HCT116 (cell line): ENCODE data around the gene ARHGEF17. TPM values are rescaled to one million over a fixed set of nuclear protein-coding genes. Genes with fewer than 3 reads are reported as not detected.

ENCODE experiments used
- ATAC-seq: fragments of 200-7000 bp; cut with Tn5 transposase; 2 replicates; pipeline ENCODE4 v1.9.1; 2020; ENCODE audit warnings: mild to moderate bottlenecking, moderate library complexity
- BruUV-seq: library from RNA; stranded (reverse); fragments of 400-500 nt; replicated peaks from 2 replicates; lab custom pipeline; 2021; lab: Mats Ljungman, UMichigan
- CTCF ChIA-PET: fragments of 300-600 bp; sonication (Branson Sonifier 250); formaldehyde crosslinking; loops from one replicate; lab custom pipeline; 2021; ENCODE audit warnings: antibody characterized with exemption; lab: Charles Lee
- POLR2A ChIA-PET: fragments of 300-600, 350-600 bp; sonication (Branson Sonifier 250); formaldehyde crosslinking; loops from one replicate; lab custom pipeline; 2021; ENCODE audit warnings: antibody characterized with exemption; lab: Charles Lee
- RAD21 ChIA-PET, 2 experiments: fragments of 300-600 bp; sonication (Branson Sonifier 250); formaldehyde crosslinking; loops; one replicate each; lab custom pipeline; 2023; ENCODE audit warnings: low total read pairs in 2 of 2; ENCODE audit not compliant: uncharacterized antibody in 2 of 2, unreplicated experiment in 2 of 2, low non-redundant PET in 1 of 2; lab: Charles Lee
- DNase-seq: peaks from one replicate; pipeline ENCODE4 v3.0.0-alpha.2; 2010; ENCODE audit warnings: low read depth, low spot score
- H2AFZ ChIP-seq: fragments of 200-600 bp; shearing (Covaris generic), sonication (generic); 2 replicates; pipeline ENCODE4 v1.6.1; 2017; ENCODE audit warnings: low read depth, mixed run types, mixed read lengths, antibody characterized with exemption, low read length; ENCODE audit not compliant: poor library complexity, severe bottlenecking
- H3K27ac ChIP-seq: 2 replicates; pipeline ENCODE4 v1.5.1; 2012; ENCODE audit warnings: low read depth, low read length
- H3K27me3 ChIP-seq: fragments of 200-600 bp; sonication (generic); 2 replicates; pipeline ENCODE4 v1.6.1; 2016; ENCODE audit warnings: mixed run types, low read length, mixed read lengths; ENCODE audit not compliant: insufficient read depth
- H3K36me3 ChIP-seq, 2 experiments: fragments of 200-500 bp in 1 of 2; fragments of 200-600 bp in 1 of 2; sonication (Bioruptor generic) in 1 of 2; sonication (generic) in 1 of 2; 2 replicates each; pipeline versions ENCODE4 v1.5.1 to v1.6.1; 2014 to 2016; ENCODE audit warnings: low read length in 2 of 2, inconsistent platforms in 1 of 2, mixed read lengths in 1 of 2, mixed run types in 1 of 2; ENCODE audit not compliant: insufficient read depth in 2 of 2, control insufficient read depth in 1 of 2
- H3K4me1 ChIP-seq, 2 experiments: fragments of 200-600 bp in 1 of 2; sonication (generic) in 1 of 2; 2 replicates each; pipeline versions ENCODE4 v1.5.1 to v1.6.1; 2012 to 2017; ENCODE audit warnings: low read length in 2 of 2, inconsistent platforms in 1 of 2, mild to moderate bottlenecking in 1 of 2, mixed read lengths in 1 of 2, mixed run types in 1 of 2, moderate library complexity in 1 of 2; ENCODE audit not compliant: insufficient read depth in 2 of 2, control insufficient read depth in 1 of 2
- H3K4me2 ChIP-seq: fragments of 200-600 bp; sonication (generic); 2 replicates; pipeline ENCODE4 v1.6.1; 2017; ENCODE audit warnings: mixed run types, low read length, mixed read lengths
- H3K4me3 ChIP-seq, 2 experiments: fragments of 200-600 bp in 1 of 2; sonication (generic) in 1 of 2; replicated peaks in 1 of 2; 2 replicates each; pipeline ENCODE4 v1.5.1; 2011 to 2016; ENCODE audit warnings: low read length in 2 of 2, control low read depth in 1 of 2, low read depth in 1 of 2, mild to moderate bottlenecking in 1 of 2, mixed read lengths in 1 of 2, mixed run types in 1 of 2
- H3K79me2 ChIP-seq: fragments of 200-600 bp; sonication (generic); 2 replicates; pipeline ENCODE4 v1.6.1; 2017; ENCODE audit warnings: mild to moderate bottlenecking, mixed run types, low read length, moderate library complexity, mixed read lengths; ENCODE audit not compliant: insufficient read depth
- H3K9ac ChIP-seq: fragments of 200-600 bp; sonication (generic); 2 replicates; pipeline ENCODE4 v1.6.1; 2016; ENCODE audit warnings: low read length, mixed read lengths
- H3K9me2 ChIP-seq: fragments of 200-600 bp; sonication (generic), shearing (Covaris generic); 2 replicates; pipeline ENCODE4 v1.6.1; 2017; ENCODE audit warnings: mixed run types, mild to moderate bottlenecking, moderate library complexity; ENCODE audit not compliant: insufficient read depth
- H3K9me3 ChIP-seq, 2 experiments: fragments of 200-500 bp in 1 of 2; fragments of 200-600 bp in 1 of 2; sonication (Bioruptor generic) in 1 of 2; sonication (generic) in 1 of 2; 2 replicates each; pipeline ENCODE4 v1.6.1; 2014 to 2017; ENCODE audit warnings: low read length in 2 of 2, mixed read lengths in 2 of 2, inconsistent platforms in 1 of 2, low read depth in 1 of 2, mild to moderate bottlenecking in 1 of 2, mixed run types in 1 of 2, moderate library complexity in 1 of 2; ENCODE audit not compliant: control insufficient read depth in 1 of 2, insufficient read depth in 1 of 2
- H4K20me1 ChIP-seq: fragments of 200-600 bp; sonication (generic), shearing (Covaris generic); 2 replicates; pipeline ENCODE4 v1.6.1; 2017; ENCODE audit warnings: mixed run types, mild to moderate bottlenecking, moderate library complexity; ENCODE audit not compliant: insufficient read depth
- ATF3 ChIP-seq: IDR thresholded peaks from 2 replicates; pipeline ENCODE4 v1.6.1; 2012
- CBX3 ChIP-seq: IDR thresholded peaks from 2 replicates; pipeline ENCODE4 v1.6.1; 2012; ENCODE audit warnings: low read depth
- CEBPB ChIP-seq: IDR thresholded peaks from 2 replicates; pipeline ENCODE4 v1.6.1; 2012; ENCODE audit warnings: low read depth
- CTCF ChIP-seq, 3 experiments: fragments of 200-600 bp in 1 of 3; sonication (generic) in 1 of 3; IDR thresholded peaks in 2 of 3; conservative IDR thresholded peaks in 1 of 3; 2 replicates each; pipeline ENCODE4 v1.5.1; 2012 to 2017; ENCODE audit warnings: low read depth in 2 of 3, low read length in 2 of 3, antibody characterized with exemption in 1 of 3, borderline replicate concordance in 1 of 3, control low read depth in 1 of 3, mild to moderate bottlenecking in 1 of 3, mixed read lengths in 1 of 3, mixed run types in 1 of 3, moderate library complexity in 1 of 3; ENCODE audit not compliant: insufficient read depth in 1 of 3
- EGR1 ChIP-seq: IDR thresholded peaks from 2 replicates; pipeline ENCODE4 v1.6.1; 2012; ENCODE audit warnings: low read depth
- ELF1 ChIP-seq: IDR thresholded peaks from 2 replicates; pipeline ENCODE4 v1.6.1; 2012; ENCODE audit warnings: low read depth, borderline replicate concordance
- EZH2phosphoT487 ChIP-seq: fragments of 200-600 bp; IDR thresholded peaks from 2 replicates; pipeline ENCODE4 v1.6.1; 2018; ENCODE audit warnings: antibody characterized with exemption, borderline replicate concordance
- FOSL1 ChIP-seq: IDR thresholded peaks from 2 replicates; pipeline ENCODE4 v1.6.1; 2012; ENCODE audit warnings: low read depth
- JUND ChIP-seq: IDR thresholded peaks from 2 replicates; pipeline ENCODE4 v1.6.1; 2012
- MAX ChIP-seq: IDR thresholded peaks from 2 replicates; pipeline ENCODE4 v1.6.1; 2012
- POLR2A ChIP-seq: IDR thresholded peaks from 2 replicates; pipeline ENCODE4 v1.7.0; 2011; ENCODE audit warnings: borderline replicate concordance; ENCODE audit not compliant: insufficient read depth, insufficient read length; ENCODE audit errors: extremely low read depth
- POLR2AphosphoS5 ChIP-seq: IDR thresholded peaks from 2 replicates; pipeline ENCODE4 v1.6.1; 2011; ENCODE audit warnings: mild to moderate bottlenecking, low read depth, low read length, moderate library complexity
- RAD21 ChIP-seq: IDR thresholded peaks from 2 replicates; pipeline ENCODE4 v1.6.1; 2012; ENCODE audit warnings: low read depth, mild to moderate bottlenecking
- SIN3A ChIP-seq: IDR thresholded peaks from 2 replicates; pipeline ENCODE4 v1.6.1; 2012; ENCODE audit warnings: low read depth
- SP1 ChIP-seq: IDR thresholded peaks from 2 replicates; pipeline ENCODE4 v1.6.1; 2012; ENCODE audit warnings: low read depth
- TCF7L2 ChIP-seq: IDR thresholded peaks from 2 replicates; pipeline ENCODE4 v1.7.0; 2011; ENCODE audit warnings: borderline replicate concordance, inconsistent platforms; ENCODE audit not compliant: insufficient read depth, insufficient read length; ENCODE audit errors: extremely low read depth
- YY1 ChIP-seq: IDR thresholded peaks from 2 replicates; pipeline ENCODE4 v1.6.1; 2011; ENCODE audit warnings: low read length, low read depth, moderate library complexity, mild to moderate bottlenecking; ENCODE audit not compliant: insufficient replicate concordance; ENCODE audit errors: extremely low read depth
- ZFX ChIP-seq: fragments of 450-650 bp; IDR thresholded peaks from 2 replicates; pipeline ENCODE4 v1.6.1; 2017
- ZNF274 ChIP-seq: fragments of 200-500 bp; sonication (Bioruptor generic); IDR thresholded peaks from 2 replicates; pipeline ENCODE4 v1.6.1; 2014; ENCODE audit warnings: mild to moderate bottlenecking, low read depth, low read length, inconsistent platforms
- intact Hi-C: fragments of 100-400 bp; cut with micrococcal nuclease; formaldehyde crosslinking; loops from 2 replicates; pipeline ENCODE4 v1.10.0; 2022
- total RNA-seq: library from RNA; stranded (reverse); gene quantifications from one replicate; pipeline ENCODE4 v1.2.1, GENCODE V29; 2021; ENCODE audit not compliant: unreplicated experiment

ARHGEF17 gene
- total RNA-seq, 1 experiment from 2014 or later: 18.2 TPM

- Histone ChIP-seq H2AFZ (no peak overlapping the region), H3K79me2 (no peaks in the 10 kb centered on the region), H3K4me2 (no peak overlapping the region), H3K9ac (no peak overlapping the region), H3K9me2 (no peaks in the 10 kb centered on the region), H3K4me1 (no peaks in the 10 kb centered on the region; a peak in 1 of 4 replicates), H4K20me1 (no peaks in the 10 kb centered on the region), H3K27ac (no peak overlapping the region), H3K4me3 (no peak overlapping the region), H3K27me3 (no peaks in the 10 kb centered on the region), H3K36me3 (peaks cover 2 to 12% of the 10 kb centered on the region in 2 experiments; a peak in 2 of 4 replicates)
- ATAC-seq (no peak), DNase-seq (no peak)
- ChIA-PET CTCF (interaction anchor here (0.9 to 1.3 kb wide), 2 partner anchors 47 to 91 kb away, joined by 3 to 4 read pairs; no protein-coding TSS in a partner anchor), POLR2A (no interaction called here), RAD21 (no interaction called here)
- intact Hi-C loops: no loop called here
- TF ChIP-seq POLR2AphosphoS5 (0 out of 2 replicates have a peak, but pooled peaks have one; percentile 20), RAD21 (no peak)
- TF ChIP-seq, all 23 proteins: peak for 1
- no TSS peak for BruUV-seq
- no peaks in the 10 kb centered on the region for H3K9me3 ChIP-seq
Observed at GRCh38 chr11:73398132-73398526, 90.1 kb downstream of the ARHGEF17 start.

- ChIA-PET POLR2A (no interaction called here), CTCF (interaction anchor here (0.9 kb wide), 2 partner anchors 47 to 92 kb away, joined by 3 to 4 read pairs; no protein-coding TSS in a partner anchor), RAD21 (no interaction called here)
- H3K9me2 ChIP-seq: no peaks in the 10 kb centered on the region
- no peaks in the 10 kb centered on the region for H3K4me1 ChIP-seq
- no peaks in the 10 kb centered on the region for H3K27me3 ChIP-seq
- no peak overlapping the region for H3K27ac ChIP-seq
- no peak overlapping the region for H3K4me2 ChIP-seq
- H3K79me2 ChIP-seq: no peaks in the 10 kb centered on the region
- no peak overlapping the region for H3K9ac ChIP-seq
- no peak overlapping the region for H2AFZ ChIP-seq
- no peaks in the 10 kb centered on the region for H3K9me3 ChIP-seq
- intact Hi-C loops: no loop called here
- no peak overlapping the region for H3K4me3 ChIP-seq
- TF ChIP-seq CBX3 (no peak), YY1 (no peak), JUND (no peak), POLR2AphosphoS5 (no peak), SP1 (no peak), TCF7L2 (no peak), ZFX (no peak), EGR1 (no peak), EZH2phosphoT487 (no peak), FOSL1 (no peak), ELF1 (no peak), ZNF274 (no peak), SIN3A (no peak), CTCF (IDR thresholded peaks at IDR 0.05 in 2 of 3, conservative IDR thresholded peaks at IDR 0.05 in 1 of 3; ENCODE audit: borderline replicate concordance in 1 of 3, insufficient read depth in 1 of 3, low read depth in 2 of 3, low read length in 2 of 3) (no peak), ATF3 (no peak), CEBPB (no peak), POLR2A (no peak), RAD21 (no peak), MAX (no peak)
- DNase-seq (no peak), ATAC-seq (no peak)
- no peaks in the 10 kb centered on the region for H4K20me1 ChIP-seq
- no TSS peak for BruUV-seq
- peaks cover 2 to 12% of the 10 kb centered on the region in 2 experiments; a peak in 2 of 4 replicates for H3K36me3 ChIP-seq
Observed at GRCh38 chr11:73398721-73399120, 90.6 kb downstream of the ARHGEF17 start.
